ENCODE results near the gene FOXQ1.
"Not testable (repeated sequence)": the region's sequence is repeated elsewhere in the genome, so short reads cannot be mapped to it uniquely, and the experiment has no call there.

FOXQ1 gene

GRCh38 chr6:1346101-1346500, 34.2 kb downstream of the FOXQ1 start:
- intact Hi-C loops (cut with DNase I) = no loop called here
- no peak for DNase-seq

DNA sequence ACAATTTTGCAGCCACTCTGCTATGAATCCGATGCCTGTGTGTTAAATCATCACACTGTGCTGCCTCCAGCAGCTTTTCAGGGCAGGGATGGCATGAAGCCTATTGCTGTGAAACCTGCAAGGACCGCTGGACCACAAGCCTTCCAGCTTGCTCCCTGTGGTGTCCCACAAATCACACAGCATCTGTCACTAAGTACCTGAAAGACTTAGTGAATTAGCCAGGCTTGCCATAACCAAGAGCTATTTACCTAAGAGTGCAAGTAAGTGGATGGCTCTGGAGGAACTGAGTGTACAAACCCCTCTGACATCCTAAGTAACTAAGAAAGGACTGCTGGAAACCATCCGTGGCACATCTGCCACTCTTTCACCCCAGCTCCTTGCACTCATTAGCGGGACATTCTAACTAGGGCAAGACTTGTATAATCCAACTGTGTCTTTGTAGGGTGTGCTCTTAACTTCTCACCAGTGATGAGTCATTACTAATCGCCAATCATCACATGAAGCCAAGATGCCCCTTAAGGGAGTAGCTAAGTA, 34.7 kb downstream of the FOXQ1 start:
- no peak for DNase-seq
- intact Hi-C loops (cut with DNase I) = no loop called here

GRCh38 chr6:1347161-1347560, 35.3 kb downstream of the FOXQ1 start:
- DNase-seq = no peak
- intact Hi-C loops (cut with DNase I) = no loop called here

- no peak for DNase-seq
- intact Hi-C loops (cut with DNase I) = no loop called here
Observed at GRCh38 chr6:1348675-1349074, 36.8 kb downstream of the FOXQ1 start.

- intact Hi-C loops (cut with DNase I) = no loop called here
- DNase-seq = no peak
Observed at GRCh38 chr6:1349655-1350054, 37.8 kb downstream of the FOXQ1 start.

DNA sequence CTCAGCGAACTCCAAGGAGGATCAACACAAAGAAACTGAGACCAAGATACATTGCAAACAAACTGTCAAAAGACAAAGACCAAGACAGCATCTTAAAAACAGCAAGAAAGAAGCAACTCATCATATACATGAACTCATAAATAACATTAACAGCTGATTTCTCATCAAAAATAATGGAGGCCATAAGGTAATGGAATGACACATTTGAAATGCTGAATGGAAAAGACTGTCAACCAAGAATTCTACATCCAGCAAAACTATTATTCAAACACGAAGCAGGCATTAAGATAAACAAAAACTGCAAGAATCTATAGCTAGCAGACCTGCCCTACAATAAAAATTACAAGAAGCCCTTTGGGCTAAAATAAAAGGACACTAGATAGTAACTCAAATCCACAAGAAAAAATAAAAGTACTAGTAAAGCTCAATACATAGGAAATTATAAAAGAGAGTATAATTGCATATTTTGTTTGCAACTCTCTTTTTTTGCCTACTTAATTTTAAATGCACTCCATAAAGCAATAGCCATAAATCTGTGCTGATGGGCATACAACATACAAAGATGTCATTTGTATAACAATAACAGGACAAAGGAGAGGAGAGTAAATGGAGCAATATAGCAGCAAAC, 39.6 kb downstream of the FOXQ1 start:
- intact Hi-C loops (cut with DNase I) = no loop called here
- no peak for DNase-seq

DNA sequence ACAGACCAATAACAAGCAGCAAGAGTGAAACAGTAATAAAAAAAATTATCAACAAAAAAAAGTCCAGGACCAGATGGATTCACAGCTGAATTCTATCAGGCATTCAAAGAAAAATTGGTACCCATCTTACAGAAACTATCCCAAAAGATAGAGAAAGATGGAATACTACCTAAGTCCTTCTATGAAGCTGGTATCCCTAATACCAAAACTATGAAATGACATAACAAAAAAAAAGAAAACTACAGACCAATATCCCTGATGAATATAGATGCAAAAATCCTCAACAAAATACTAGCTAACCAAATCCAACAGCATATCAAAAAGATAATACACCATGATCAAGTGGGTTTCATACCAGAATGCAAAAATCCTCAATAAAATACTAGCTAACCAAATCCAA, 43.2 kb downstream of the FOXQ1 start:
- intact Hi-C loops (cut with DNase I); DNase-seq: not testable (repeated sequence)

GRCh38 chr6:1361717-1362116, 49.8 kb downstream of the FOXQ1 start:
- DNase-seq; intact Hi-C loops (cut with DNase I): not testable (repeated sequence)

DNA sequence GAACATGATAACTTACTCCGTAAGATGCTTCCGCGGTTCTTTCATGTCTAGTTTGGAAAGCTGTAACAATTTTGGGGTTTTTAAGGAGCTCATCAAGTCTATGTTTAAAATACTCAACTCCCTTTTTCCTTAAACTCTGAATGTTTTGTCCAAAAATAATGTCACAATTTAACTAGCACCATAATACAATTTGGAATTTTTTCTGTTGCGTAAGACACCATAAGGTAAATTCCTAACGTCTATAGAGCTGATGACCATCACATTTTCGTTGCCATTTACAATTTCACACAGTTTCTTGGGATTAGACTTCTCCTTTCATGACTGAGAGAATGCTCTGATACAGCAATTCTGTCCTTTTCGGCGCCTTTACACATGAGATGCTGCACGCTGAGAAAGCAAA, 50.7 kb downstream of the FOXQ1 start:
- DNase-seq = no peak
- intact Hi-C loops (cut with DNase I) = no loop called here

DNA sequence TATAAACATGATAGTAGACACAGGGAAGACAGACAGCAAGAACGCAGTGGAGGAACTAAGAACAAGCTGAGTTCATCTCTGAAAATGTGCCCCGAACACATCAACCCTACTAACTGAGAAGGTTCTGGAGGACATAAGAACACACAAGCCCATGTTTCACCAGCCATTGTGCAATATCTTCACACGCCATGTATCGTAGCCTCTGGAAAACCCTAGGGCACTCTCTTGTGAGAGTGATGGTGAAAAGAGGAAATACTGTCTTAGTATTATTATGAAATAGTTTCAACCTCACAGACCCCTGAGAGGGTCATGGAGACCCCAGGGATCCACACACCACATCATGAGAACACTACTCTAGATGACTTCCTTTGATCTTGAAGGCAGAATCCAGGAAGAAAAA, 51.4 kb downstream of the FOXQ1 start:
- DNase-seq = no peak
- intact Hi-C loops (cut with DNase I) = no loop called here

DNA sequence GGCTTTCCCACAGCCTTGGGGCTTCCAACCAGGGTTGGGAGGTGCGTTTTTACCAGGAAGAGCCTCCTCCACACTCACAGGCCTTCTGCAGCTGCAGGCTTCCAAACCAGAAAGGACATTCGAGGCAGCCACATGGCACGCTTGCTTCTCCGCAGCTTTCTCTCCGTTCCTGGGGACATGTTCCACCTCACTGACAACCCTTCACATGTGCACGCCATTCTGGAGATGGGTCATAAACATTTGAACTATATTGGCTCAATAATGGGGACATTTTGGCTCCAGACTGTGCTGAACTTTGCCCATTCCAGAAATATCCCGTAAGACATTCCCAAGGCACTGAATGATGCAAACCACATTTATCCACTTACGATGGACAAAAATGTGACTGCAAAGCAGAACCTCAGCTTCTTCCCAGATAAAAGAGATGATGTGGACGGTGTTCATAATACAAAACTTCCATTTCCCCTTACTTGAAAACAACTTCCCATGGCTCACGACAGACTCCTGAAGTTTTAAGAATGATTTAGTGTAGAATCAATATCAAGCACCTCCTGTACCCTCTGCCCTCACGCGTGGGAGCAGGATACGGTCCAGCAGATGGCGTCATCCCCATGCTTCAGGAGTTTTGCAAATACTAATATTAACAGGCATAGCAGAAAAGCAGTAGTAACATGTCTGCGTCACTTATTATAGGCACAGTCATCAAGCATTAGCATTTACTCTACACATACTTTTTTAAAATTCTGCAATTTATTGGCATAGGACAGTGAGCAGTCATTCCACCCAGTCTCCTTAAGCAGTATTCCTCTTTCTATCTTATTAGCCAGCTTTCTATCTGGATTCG, 52.1 kb downstream of the FOXQ1 start:
- no peak for DNase-seq
- intact Hi-C loops (cut with DNase I) = no loop called here
